Psoas muscle (tissue), 8 donors: ENCODE results near the gene GNRHR. TPM values are rescaled to one million over a fixed set of nuclear protein-coding genes. Genes with fewer than 3 reads are reported as not detected.
"Not testable (repeated sequence)": the region's sequence is repeated elsewhere in the genome, so short reads cannot be mapped to it uniquely, and the experiment has no call there.

Experiments used
- ATAC-seq, 4 donors: fragments of 200-7000 bp; cut with Tn5 transposase; one replicate each; pipeline ENCODE4 v1.9.1; 2020; ENCODE audit warnings: moderate library complexity in 3 of 4, mild to moderate bottlenecking in 2 of 4
- DNase-seq, 2 donors: peaks; one replicate each; pipeline ENCODE4 v3.0.0-alpha.2; 2020
- H3K27ac ChIP-seq: fragments of 200-600 bp; one replicate; pipeline ENCODE4 v1.8.0; 2022
- H3K27me3 ChIP-seq, 3 donors: fragments of 200-600 bp in 1 of 3; one replicate each; pipeline versions ENCODE4 v1.6.1 to v1.8.0; 2013 to 2022; ENCODE audit warnings: low read length in 2 of 3, mild to moderate bottlenecking in 2 of 3, moderate library complexity in 1 of 3; ENCODE audit not compliant: insufficient read depth in 3 of 3
- H3K36me3 ChIP-seq, 2 donors: fragments of 200-600 bp in 1 of 2; one replicate each; pipeline versions ENCODE4 v1.6.1 to v1.8.0; 2013 to 2022; ENCODE audit warnings: low read depth in 1 of 2, mild to moderate bottlenecking in 1 of 2, moderate library complexity in 1 of 2; ENCODE audit not compliant: insufficient read depth in 1 of 2
- H3K4me1 ChIP-seq: fragments of 200-600 bp; one replicate; pipeline ENCODE4 v1.8.0; 2022
- H3K4me3 ChIP-seq: fragments of 200-600 bp; one replicate; pipeline ENCODE4 v1.8.0; 2022; ENCODE audit warnings: mild to moderate bottlenecking
- H3K9me3 ChIP-seq: fragments of 200-600 bp; one replicate; pipeline ENCODE4 v1.8.0; 2022
- WGBS, 3 donors: extraction: QIAGEN DNeasy Blood & Tissue Kit; methylation state at CpG; one replicate each; pipeline versions ENCODE4 v1.1.6 to v1.1.7; 2013; 5-methylcytosine and 5-hydroxymethylcytosine counted together
- intact Hi-C, 2 donors: fragments of 100-400 bp; cut with DNase I; formaldehyde crosslinking; loops; one replicate each; pipeline versions ENCODE4 v1.11.0 to v1.14.2; 2022
- polyA plus RNA-seq, 3 donors: library from polyadenylated mRNA; stranded (reverse); fragments of 200-250 nt; gene quantifications; one replicate each; pipeline ENCODE4 v1.2.3, GENCODE V29; 2013
- total RNA-seq, 4 donors: library from RNA; stranded (reverse); fragmentation: NEBNext Ultra II Directional in 2 of 4; extraction: Animal tissue kit (Norgen Biotek cat#: 25700) in 2 of 4; gene quantifications; one replicate each; pipeline versions ENCODE4 v1.2.1 to v1.2.4, GENCODE V29; 2021 to 2023
- TF ChIP-seq, protein P1 (sequence below): fragments of 200-600 bp; IDR thresholded peaks from one replicate; pipeline ENCODE4 v1.8.0; 2022; ENCODE audit warnings: antibody characterized with exemption
- donor health status: healthy with polysubstance abuse.
- donor health status: DM: no; HTN: no; CAD: no; lungs with moderate emphysema.
- donor health status: Bipolar disorder and iron deficiency.
- donor health status: healthy.
- donor health status: DM: yes; HTN: yes; CAD: no.
- donor health status: DM: no; HTN: no; CAD: no.
- donor health status: DM: no; HTN: no; CAD: no.
- donor health status: DM: yes; HTN: yes; CAD: no.

The GNRHR gene
- total and polyA plus RNA-seq, 7 donors = not detected

DNA sequence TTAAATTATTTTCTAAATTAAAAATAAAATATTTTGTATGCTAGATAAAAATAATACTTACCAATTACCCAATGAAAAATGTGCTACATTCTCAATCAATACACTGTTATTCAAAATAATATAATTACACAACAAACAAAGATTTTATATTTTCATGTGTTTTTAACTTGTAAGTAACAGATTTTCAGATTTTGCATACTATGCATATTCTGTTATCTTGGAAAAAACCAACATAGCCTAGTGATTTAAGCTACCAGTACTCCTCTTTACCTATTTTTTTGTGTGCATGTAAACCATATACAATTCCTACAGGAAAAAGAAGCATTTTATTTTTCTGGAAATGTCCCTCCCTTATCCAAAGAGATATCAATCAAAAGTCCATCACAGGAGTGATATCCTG, 10.0 kb upstream of the GNRHR start:
- ATAC-seq = no peak
- Histone ChIP-seq H3K4me3 (no peak overlapping the region), H3K4me1 (no peaks in the 10 kb centered on the region), H3K27ac (no peak overlapping the region), H3K9me3 (no peaks in the 10 kb centered on the region), H3K36me3 (no peaks in the 10 kb centered on the region), H3K27me3 (no peaks in the 10 kb centered on the region)
- TF ChIP-seq, protein P1, sequence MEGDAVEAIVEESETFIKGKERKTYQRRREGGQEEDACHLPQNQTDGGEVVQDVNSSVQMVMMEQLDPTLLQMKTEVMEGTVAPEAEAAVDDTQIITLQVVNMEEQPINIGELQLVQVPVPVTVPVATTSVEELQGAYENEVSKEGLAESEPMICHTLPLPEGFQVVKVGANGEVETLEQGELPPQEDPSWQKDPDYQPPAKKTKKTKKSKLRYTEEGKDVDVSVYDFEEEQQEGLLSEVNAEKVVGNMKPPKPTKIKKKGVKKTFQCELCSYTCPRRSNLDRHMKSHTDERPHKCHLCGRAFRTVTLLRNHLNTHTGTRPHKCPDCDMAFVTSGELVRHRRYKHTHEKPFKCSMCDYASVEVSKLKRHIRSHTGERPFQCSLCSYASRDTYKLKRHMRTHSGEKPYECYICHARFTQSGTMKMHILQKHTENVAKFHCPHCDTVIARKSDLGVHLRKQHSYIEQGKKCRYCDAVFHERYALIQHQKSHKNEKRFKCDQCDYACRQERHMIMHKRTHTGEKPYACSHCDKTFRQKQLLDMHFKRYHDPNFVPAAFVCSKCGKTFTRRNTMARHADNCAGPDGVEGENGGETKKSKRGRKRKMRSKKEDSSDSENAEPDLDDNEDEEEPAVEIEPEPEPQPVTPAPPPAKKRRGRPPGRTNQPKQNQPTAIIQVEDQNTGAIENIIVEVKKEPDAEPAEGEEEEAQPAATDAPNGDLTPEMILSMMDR = no peak
- intact Hi-C loops = no loop called here
- no peak for DNase-seq

DNA sequence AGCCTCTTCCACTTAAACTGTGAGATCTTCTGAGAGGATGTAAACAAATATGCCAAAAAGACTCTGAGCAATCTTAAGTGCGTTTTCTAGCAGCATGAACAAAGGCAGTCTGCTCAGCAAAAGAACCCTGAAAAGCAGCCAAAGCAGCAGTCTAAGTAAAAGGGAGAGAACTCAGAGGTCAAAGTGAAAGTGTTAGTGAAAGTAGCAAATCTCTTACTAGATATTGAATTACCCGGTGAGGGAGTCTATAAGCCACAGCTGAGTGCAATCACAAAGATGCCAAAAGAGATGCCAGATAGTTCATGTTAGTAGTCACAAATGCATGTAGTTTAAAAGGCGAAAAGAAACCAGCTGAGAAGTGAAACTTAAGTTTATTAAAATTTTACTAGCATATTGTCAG, 7.9 kb upstream of the GNRHR start:
- H3K4me3 ChIP-seq = no peak overlapping the region
- H3K4me1 ChIP-seq = no peaks in the 10 kb centered on the region
- DNase-seq (no peak), ATAC-seq (no peak)
- no peak overlapping the region for H3K27ac ChIP-seq
- 34 to 46% (median 42%) methylated on average over 3 of the region's 3 CpGs for WGBS, 3 donors
- no peaks in the 10 kb centered on the region for H3K36me3 ChIP-seq
- intact Hi-C loops = no loop called here
- no peaks in the 10 kb centered on the region for H3K9me3 ChIP-seq
- no peaks in the 10 kb centered on the region for H3K27me3 ChIP-seq
- TF ChIP-seq, protein P1 = no peak

DNA sequence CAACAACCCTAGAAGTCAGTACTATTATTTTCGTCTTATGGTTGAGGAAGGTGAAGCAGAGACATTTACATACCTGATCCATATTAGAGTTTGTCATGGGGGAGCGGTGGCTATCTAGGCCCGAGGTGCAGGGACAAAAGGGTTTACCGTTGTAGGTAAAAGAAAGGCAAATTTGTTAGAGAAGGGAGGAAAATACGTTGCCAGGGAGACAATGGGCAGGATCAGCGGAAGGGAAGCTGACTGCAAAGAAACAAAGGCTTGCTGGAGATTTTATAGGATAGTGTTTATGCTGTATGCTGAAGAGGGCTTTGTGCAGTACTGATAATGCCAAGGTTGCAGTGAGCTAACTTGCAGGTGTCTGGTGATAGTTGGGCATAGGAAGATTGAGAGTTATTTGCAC, 2.8 kb upstream of the GNRHR start:
- H3K27me3 ChIP-seq, H3K27ac ChIP-seq, H3K9me3 ChIP-seq, H3K4me3 ChIP-seq, H3K4me1 ChIP-seq, DNase-seq, intact Hi-C loops, ATAC-seq, H3K36me3 ChIP-seq: not testable (repeated sequence)
- 71 to 84% (median 77%) methylated on average over 6 of the region's 6 CpGs for WGBS, 3 donors

DNA sequence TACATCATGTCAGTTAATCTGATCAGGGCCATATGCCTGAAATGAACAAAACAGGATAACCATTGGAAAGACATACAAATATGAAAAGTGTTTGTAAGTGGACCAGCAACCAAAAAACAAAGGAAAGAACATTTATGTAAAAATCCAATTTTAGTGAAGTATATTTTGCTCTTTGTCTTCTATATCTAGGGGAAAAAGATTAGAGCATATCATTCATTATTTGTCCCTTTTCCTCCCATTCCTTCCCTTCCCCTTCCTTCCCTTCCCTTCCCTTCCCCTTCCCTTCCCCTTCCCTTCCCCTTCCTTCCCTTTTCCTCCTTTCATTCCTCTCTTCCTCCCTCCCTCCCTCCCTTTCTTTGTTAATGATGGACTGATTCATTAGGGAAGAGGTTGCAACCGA, 1.8 kb upstream of the GNRHR start:
- Histone ChIP-seq H3K9me3 (no peaks in the 10 kb centered on the region), H3K27me3 (no peaks in the 10 kb centered on the region), H3K4me1 (no peaks in the 10 kb centered on the region), H3K4me3 (no peak overlapping the region), H3K27ac (no peak overlapping the region), H3K36me3 (no peaks in the 10 kb centered on the region)
- DNase-seq = no peak
- ATAC-seq = no peak
- TF ChIP-seq, protein P1 = no peak
- intact Hi-C loops = no loop called here
- 68 to 80% (median 68%) methylated on average over 1 of the region's 1 CpG for WGBS, 3 donors

DNA sequence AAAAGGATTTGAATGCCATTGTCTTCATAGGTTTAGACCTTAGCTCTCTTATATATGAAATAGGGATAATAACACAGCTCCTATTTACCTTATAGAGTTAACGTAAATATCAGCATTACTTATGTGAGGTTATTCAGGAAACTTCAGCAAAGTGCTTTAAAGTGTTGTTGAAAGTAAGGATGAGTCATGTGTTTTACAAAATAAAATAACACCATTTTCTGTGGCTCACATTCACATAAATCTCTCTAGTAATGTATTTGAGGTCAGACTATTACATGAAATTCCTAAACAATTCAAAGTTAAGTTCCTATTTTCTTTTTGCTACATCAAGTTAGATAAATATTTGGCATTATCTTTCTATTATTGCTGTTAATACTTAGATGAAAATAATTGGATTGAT, 2.9 kb downstream of the GNRHR start:
- DNase-seq (no peak), ATAC-seq (no peak)
- H3K27ac ChIP-seq = no peak overlapping the region
- H3K27me3 ChIP-seq = no peaks in the 10 kb centered on the region
- intact Hi-C loops = no loop called here
- H3K4me1 ChIP-seq = no peaks in the 10 kb centered on the region
- TF ChIP-seq, protein P1 = no peak
- 91 to 95% (median 95%) methylated on average over 1 of the region's 1 CpG for WGBS, 3 donors
- no peaks in the 10 kb centered on the region for H3K36me3 ChIP-seq
- no peak overlapping the region for H3K4me3 ChIP-seq
- no peaks in the 10 kb centered on the region for H3K9me3 ChIP-seq
